Globus pallidus (tissue), 1 donor: ENCODE data around the gene RRAGC.
"Not testable (repeated sequence)": the region's sequence is repeated elsewhere in the genome, so short reads cannot be mapped to it uniquely, and the experiment has no call there.

Experiments
- DNase-seq: peaks from one replicate; pipeline ENCODE4 v3.0.0-alpha.2; 2015; ENCODE audit warnings: low spot score

RRAGC gene

GRCh38 chr1:38815903-38816627 lies 43.5 kb downstream of the RRAGC start:
- DNase-seq, result no peak

- no peak for DNase-seq
Measured at GRCh38 chr1:38814984-38815464, 44.5 kb downstream of the RRAGC start.

- DNase-seq, result no peak
Measured at GRCh38 chr1:38814444-38814983, 45.1 kb downstream of the RRAGC start.

GRCh38 chr1:38812981-38813380 lies 46.6 kb downstream of the RRAGC start:
- no peak for DNase-seq

- DNase-seq, result not testable (repeated sequence)
Measured at GRCh38 chr1:38811466-38811865, 48.1 kb downstream of the RRAGC start.

- no peak for DNase-seq
Measured at GRCh38 chr1:38806090-38806489, 53.5 kb downstream of the RRAGC start.

GRCh38 chr1:38805036-38805435 lies 54.5 kb downstream of the RRAGC start:
- no peak for DNase-seq

- DNase-seq, result no peak
Measured at GRCh38 chr1:38804062-38804886, 55.3 kb downstream of the RRAGC start.

- no peak for DNase-seq
Measured at GRCh38 chr1:38803647-38804046, 55.9 kb downstream of the RRAGC start.

GRCh38 chr1:38800720-38801671 lies 58.6 kb downstream of the RRAGC start:
- no peak for DNase-seq

- no peak for DNase-seq
Measured at GRCh38 chr1:38793299-38793698, 66.3 kb downstream of the RRAGC start.

- no peak for DNase-seq
Measured at GRCh38 chr1:38791892-38792291, 67.7 kb downstream of the RRAGC start.

- no peak for DNase-seq
Measured at GRCh38 chr1:38791164-38791515, 68.4 kb downstream of the RRAGC start.

- DNase-seq, result no peak
Measured at GRCh38 chr1:38790422-38791163, 69.0 kb downstream of the RRAGC start.

GRCh38 chr1:38789498-38790169 lies 69.9 kb downstream of the RRAGC start:
- no peak for DNase-seq

- DNase-seq, result no peak
Measured at GRCh38 chr1:38788341-38789336, 70.9 kb downstream of the RRAGC start.
